Glutamatergic neuron (in vitro differentiated cells): ENCODE data around the gene SYNDIG1. TPM values are rescaled to one million over a fixed set of nuclear protein-coding genes. Genes with fewer than 3 reads are reported as not detected.

Experiments
- DNase-seq: peaks from one replicate; pipeline ENCODE4 v3.0.0; 2022
- H3K27ac Mint-ChIP-seq: one replicate; pipeline ENCODE4 v1.8.0; 2020; ENCODE audit warnings: mild to moderate bottlenecking, mixed read lengths, inconsistent platforms; ENCODE audit not compliant: unreplicated experiment
- H3K27me3 Mint-ChIP-seq: one replicate; pipeline ENCODE4 v1.8.0; 2020; ENCODE audit warnings: mild to moderate bottlenecking, moderate library complexity, mixed read lengths, inconsistent platforms; ENCODE audit not compliant: unreplicated experiment
- H3K36me3 Mint-ChIP-seq: one replicate; pipeline ENCODE4 v1.8.0; 2020; ENCODE audit warnings: mild to moderate bottlenecking, mixed read lengths, inconsistent platforms; ENCODE audit not compliant: unreplicated experiment
- H3K4me1 Mint-ChIP-seq: one replicate; pipeline ENCODE4 v1.8.0; 2020; ENCODE audit warnings: mild to moderate bottlenecking, low read depth, mixed read lengths, inconsistent platforms; ENCODE audit not compliant: unreplicated experiment
- H3K4me3 Mint-ChIP-seq: one replicate; pipeline ENCODE4 v1.8.0; 2020; ENCODE audit warnings: mild to moderate bottlenecking, mixed read lengths, inconsistent platforms; ENCODE audit not compliant: unreplicated experiment
- H3K9me3 Mint-ChIP-seq: one replicate; pipeline ENCODE4 v1.8.0; 2020; ENCODE audit warnings: mild to moderate bottlenecking, moderate library complexity, mixed read lengths, inconsistent platforms; ENCODE audit not compliant: unreplicated experiment
- CTCF ChIP-seq: fragments of 200-600 bp; sonication (generic); IDR thresholded peaks from one replicate; pipeline ENCODE4 v1.5.0; 2021; ENCODE audit not compliant: partially characterized antibody, unreplicated experiment
- total RNA-seq: library from RNA; stranded (reverse); fragmentation: NEBNext Ultra II Directional; extraction: Animal tissue kit (Norgen Biotek cat#: 25700); gene quantifications from one replicate; pipeline ENCODE4 v1.2.1, GENCODE V29; 2021; ENCODE audit not compliant: unreplicated experiment

Gene SYNDIG1
- total RNA-seq, 1 donor from 2014 or later, result 10.4 TPM

- Mint-ChIP-seq H3K27ac (no peak overlapping the region), H3K4me1 (peaks cover 4% of the 10 kb centered on the region), H3K9me3 (peaks cover 4% of the 10 kb centered on the region), H3K4me3 (no peak overlapping the region), H3K36me3 (no peaks in the 10 kb centered on the region), H3K27me3 (peaks cover 4% of the 10 kb centered on the region)
- TF ChIP-seq CTCF, result no peak
- no peak for DNase-seq
Measured at GRCh38 chr20:24651171-24651975, 181.9 kb downstream of the SYNDIG1 start.

DNA sequence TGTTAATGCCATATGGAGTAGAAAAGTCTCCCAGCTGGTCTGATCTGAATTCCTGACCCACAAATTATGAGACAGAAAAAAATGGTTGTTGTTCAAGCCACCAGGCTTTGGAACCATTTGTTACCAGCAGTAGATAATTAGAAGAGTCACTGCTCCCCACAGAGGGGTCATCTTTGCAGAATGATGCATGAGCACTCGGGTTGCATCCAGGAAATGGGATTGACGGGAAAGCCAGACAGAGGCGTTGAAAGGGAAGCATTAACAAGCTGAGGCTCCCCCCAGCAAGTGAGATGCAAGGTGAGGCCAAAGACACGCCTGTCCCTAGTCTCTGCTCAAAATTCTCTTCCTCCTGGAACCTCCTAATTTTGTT, 182.5 kb downstream of the SYNDIG1 start:
- Mint-ChIP-seq H3K4me3 (no peak overlapping the region), H3K9me3 (peaks cover 4% of the 10 kb centered on the region), H3K4me1 (peaks cover 4% of the 10 kb centered on the region), H3K36me3 (no peaks in the 10 kb centered on the region), H3K27me3 (no peaks in the 10 kb centered on the region), H3K27ac (no peak overlapping the region)
- TF ChIP-seq CTCF, result no peak
- no peak for DNase-seq

- peaks cover 4% of the 10 kb centered on the region for H3K9me3 Mint-ChIP-seq
- H3K4me3 Mint-ChIP-seq, result no peak overlapping the region
- no peaks in the 10 kb centered on the region for H3K36me3 Mint-ChIP-seq
- H3K27me3 Mint-ChIP-seq, result no peaks in the 10 kb centered on the region
- no peak for TF ChIP-seq CTCF
- H3K4me1 Mint-ChIP-seq, result peaks cover 4% of the 10 kb centered on the region
- DNase-seq, result no peak
- no peak overlapping the region for H3K27ac Mint-ChIP-seq
Measured at GRCh38 chr20:24653306-24653705, 183.9 kb downstream of the SYNDIG1 start.

GRCh38 chr20:24654425-24654824, 185.0 kb downstream of the SYNDIG1 start:
- TF ChIP-seq CTCF, result no peak
- Mint-ChIP-seq H3K27me3 (peaks cover 2% of the 10 kb centered on the region), H3K27ac (no peak overlapping the region), H3K9me3 (peaks cover 4% of the 10 kb centered on the region), H3K4me3 (no peak overlapping the region), H3K36me3 (no peaks in the 10 kb centered on the region), H3K4me1 (peaks cover 4% of the 10 kb centered on the region)
- DNase-seq, result no peak

GRCh38 chr20:24656391-24656790, 187.0 kb downstream of the SYNDIG1 start:
- H3K36me3 Mint-ChIP-seq, result no peaks in the 10 kb centered on the region
- peaks cover 4% of the 10 kb centered on the region for H3K9me3 Mint-ChIP-seq
- H3K27ac Mint-ChIP-seq, result no peak overlapping the region
- no peak for DNase-seq
- TF ChIP-seq CTCF, result no peak
- peaks cover 2% of the 10 kb centered on the region for H3K27me3 Mint-ChIP-seq
- no peak overlapping the region for H3K4me3 Mint-ChIP-seq
- peaks cover 4% of the 10 kb centered on the region for H3K4me1 Mint-ChIP-seq
